ENCODE measurements around the gene POU2AF3.
"Not testable (repeated sequence)": the region's sequence is repeated elsewhere in the genome, so short reads cannot be mapped to it uniquely, and the experiment has no call there.

The POU2AF3 gene

DNA sequence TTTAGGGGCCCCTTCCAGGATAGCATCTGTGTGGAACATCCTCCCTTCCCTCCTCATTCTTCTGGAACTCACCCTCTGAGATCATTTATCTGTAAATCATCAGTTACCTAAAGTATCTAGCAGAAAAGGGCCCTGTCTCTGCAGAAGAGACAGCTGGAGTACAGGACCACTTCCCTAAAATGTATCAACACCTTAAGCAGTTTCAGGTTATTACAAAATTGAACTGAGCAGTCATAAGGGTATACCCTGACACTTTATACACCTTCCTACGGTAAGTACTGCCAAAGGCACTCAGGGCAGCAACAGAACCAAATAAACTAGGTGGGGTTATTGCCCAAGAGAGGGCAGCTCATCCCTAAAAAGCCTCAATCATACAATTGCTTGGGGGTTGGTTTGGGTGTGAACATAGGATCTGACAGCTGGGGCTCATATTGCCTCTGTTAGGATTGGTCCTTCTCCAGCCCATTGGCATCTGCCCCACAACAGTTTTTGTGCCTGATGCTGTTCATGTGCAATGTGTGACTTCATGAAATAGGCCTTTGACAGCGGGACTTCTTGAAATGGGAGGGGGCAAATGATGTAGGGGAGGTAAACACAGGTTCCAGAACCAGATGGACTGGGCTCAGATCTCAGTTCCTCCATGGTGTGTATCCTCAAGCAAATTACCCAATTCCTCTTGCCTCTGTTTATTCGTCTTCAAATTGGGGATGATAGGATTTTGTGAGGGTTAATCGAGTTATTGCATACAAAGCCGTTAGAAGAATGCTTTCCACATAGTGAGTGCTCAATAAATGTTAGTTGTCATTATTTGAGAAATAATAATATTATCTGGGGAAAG lies 2.9 kb downstream of the POU2AF3 start:
- DNase-seq (ENCODE audit: low read depth): no peak

- no peak for DNase-seq (ENCODE audit: low read depth)
Measured at GRCh38 chr11:111301842-111302118, 3.4 kb downstream of the POU2AF3 start.

DNA sequence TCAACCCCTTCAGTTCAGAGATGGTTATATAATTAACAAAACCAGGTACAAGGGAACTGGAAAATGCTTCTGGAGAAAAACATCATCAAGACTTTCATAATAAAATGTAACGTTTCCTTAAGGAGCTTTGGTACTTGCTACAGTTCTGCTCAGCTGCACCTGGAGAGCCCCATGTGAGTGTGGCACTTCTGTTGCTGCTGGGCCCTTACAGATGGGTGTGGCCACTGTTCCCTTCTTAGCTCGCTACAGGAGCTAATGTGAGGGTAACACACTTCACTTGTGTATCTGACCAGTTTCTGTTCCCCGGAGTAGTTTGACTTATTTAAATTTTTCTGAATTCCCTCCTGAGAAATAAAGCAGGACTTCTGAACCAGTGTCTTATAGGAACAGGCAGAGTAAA lies 4.0 kb downstream of the POU2AF3 start:
- DNase-seq (ENCODE audit: low read depth): no peak

DNA sequence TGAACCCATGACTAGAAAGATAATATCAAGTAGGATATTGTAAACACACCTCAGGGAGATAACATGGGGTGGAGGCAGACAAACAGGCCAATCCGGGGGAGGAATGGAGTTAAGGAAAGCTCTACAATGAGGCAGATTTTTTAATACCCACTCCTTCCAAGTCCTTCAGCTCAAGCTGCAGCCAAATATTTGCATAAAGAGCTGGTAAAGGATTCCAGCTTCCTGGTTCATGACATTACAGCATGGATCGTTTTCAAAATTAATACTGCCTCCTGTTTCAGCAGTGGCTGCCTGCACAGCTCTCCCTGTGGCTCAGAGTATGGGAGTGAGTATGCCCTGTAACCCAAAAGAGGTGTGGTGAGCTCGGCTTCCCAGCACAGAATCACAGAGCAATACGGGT lies 5.1 kb downstream of the POU2AF3 start:
- DNase-seq (ENCODE audit: low read depth): no peak

DNA sequence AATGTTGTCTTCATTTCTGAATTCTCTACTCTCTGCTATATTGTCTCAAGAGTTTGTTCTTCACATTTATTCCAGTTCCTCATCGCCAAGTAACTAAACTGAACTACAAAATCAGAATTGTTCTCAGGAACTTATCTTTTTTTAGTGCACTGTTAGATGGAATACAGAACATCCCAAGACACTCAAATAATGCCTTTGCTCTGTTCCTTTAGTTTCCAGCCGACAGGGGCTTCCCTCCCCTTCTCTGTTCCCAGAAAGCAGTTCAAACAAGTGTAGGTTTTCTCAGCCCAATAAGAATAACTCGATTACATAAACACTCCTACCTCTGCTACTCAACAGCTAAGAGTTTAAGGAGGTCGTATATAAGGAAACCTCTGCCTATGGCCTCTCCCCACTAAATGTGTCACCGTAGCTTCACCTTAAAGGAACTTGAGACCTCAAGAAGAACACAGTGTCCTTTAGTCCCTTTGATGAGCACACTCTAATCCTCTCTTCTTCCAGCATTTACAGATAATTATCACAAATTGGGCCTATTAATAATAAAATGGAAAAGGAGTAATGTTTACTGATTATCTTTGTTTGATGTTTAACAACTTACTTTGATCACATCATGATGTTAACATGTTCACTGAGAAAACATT lies 6.9 kb downstream of the POU2AF3 start:
- no peak for DNase-seq (ENCODE audit: low read depth)

GRCh38 chr11:111305876-111306275 lies 7.5 kb downstream of the POU2AF3 start:
- DNase-seq (ENCODE audit: low read depth): no peak

DNA sequence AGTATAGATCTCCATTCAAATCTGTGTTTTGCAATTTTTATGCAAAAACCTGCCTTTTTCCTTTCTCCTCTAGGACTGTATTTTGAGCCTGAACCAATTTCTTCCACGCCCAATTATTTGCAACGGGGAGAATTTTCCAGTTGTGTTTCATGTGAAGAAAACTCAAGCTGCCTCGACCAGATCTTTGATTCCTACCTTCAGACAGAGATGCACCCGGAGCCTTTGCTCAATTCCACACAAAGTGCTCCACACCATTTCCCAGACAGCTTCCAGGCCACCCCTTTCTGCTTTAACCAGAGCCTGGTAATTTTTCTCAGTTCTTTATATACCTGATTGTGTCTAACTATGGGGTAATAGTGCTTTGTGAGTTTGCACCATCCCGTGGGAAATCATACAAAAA lies 8.0 kb downstream of the POU2AF3 start:
- DNase-seq (ENCODE audit: low read depth): no peak

DNA sequence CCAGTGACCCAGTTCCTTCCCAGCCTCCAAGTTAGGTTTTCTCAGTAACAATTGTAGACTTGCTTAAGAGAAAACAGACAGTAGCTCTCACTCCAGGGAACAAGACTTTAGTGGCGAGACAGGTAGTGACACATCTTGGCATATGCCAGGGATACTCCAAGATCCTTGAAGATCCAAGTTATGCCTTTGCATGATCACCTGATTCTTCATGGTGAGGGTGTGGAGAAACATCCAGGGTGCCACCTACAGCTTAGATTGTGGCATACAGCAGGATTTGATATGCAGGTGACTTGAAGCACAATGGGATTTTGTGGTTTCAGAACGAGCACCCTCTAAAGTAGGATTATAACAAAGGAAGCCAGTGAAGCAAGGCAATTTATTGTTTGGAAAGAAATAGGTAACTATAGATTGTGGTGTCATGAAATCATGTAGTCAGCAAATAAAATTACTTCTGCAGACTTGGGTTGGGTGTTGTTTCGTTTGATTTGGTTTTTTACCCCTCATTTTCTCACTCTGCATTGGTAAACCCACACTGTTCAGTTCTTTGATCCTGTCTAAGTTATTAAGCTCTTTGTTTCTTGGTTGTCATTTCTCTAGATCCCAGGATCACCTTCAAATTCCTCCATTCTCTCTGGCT lies 9.2 kb downstream of the POU2AF3 start:
- no peak for DNase-seq (ENCODE audit: low read depth)

GRCh38 chr11:111308140-111308539 lies 9.8 kb downstream of the POU2AF3 start:
- no peak for DNase-seq (ENCODE audit: low read depth)

GRCh38 chr11:111309215-111309915 lies 11.0 kb downstream of the POU2AF3 start:
- no peak for DNase-seq (ENCODE audit: low read depth)

DNA sequence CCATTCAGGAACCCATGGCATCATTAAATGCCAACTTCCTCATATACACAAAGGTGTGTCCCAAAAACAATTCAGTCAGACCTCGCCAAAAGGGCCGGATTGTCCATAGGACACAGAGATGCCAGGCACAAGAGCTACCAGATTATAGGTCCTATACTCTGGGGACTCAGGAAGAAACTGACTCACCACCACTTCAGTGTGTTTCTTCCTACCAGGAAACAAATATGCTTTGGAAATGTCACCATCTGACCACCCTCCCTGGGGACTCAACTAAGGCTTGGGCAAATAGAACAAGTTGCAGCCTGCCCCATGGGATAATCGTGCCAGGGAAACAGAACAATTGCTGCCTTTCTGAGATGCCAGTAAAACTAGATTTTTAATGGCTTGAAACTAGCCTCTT lies 11.7 kb downstream of the POU2AF3 start:
- DNase-seq (ENCODE audit: low read depth): no peak

DNA sequence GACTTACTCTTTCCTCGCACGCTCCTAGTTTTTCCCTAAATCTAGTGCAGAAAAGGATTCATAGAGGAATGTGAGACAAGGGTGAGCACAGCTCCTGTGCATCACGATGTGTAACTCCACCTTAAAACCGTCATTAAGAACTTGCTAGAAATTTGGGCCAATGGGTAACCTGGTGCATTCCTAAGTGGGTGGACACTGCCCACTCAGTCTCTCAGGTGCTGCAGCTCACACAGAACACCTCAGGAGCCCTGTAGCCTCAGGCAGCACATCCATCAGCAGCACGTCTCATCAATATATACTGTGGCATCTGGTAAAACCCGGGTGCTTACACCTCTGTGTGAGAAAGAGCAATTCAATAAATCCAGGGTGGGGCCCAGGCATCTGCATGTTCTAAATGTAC lies 12.4 kb downstream of the POU2AF3 start:
- no peak for DNase-seq (ENCODE audit: low read depth)

- DNase-seq (ENCODE audit: low read depth): no peak
Measured at GRCh38 chr11:111312076-111312475, 13.7 kb downstream of the POU2AF3 start.

DNA sequence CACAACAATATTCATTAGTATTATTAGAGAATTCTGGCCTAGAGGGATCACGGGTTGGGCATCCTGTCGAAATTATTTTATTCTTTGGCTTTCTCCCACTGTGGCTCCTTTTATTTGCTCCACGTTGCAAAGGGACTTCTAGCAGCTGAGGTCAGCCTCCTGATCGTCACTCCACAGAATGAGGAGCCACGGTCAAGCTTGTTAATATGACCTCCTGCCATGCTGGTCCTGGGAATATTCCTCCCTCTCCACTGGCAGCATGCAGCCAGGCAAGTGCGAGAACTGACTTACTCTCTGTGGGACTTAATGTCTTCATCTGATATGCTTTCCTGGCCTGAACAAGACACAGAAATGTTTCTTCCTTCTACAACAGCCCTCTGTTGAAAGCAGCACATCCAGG lies 20.9 kb downstream of the POU2AF3 start:
- no peak for DNase-seq (ENCODE audit: low read depth)

DNA sequence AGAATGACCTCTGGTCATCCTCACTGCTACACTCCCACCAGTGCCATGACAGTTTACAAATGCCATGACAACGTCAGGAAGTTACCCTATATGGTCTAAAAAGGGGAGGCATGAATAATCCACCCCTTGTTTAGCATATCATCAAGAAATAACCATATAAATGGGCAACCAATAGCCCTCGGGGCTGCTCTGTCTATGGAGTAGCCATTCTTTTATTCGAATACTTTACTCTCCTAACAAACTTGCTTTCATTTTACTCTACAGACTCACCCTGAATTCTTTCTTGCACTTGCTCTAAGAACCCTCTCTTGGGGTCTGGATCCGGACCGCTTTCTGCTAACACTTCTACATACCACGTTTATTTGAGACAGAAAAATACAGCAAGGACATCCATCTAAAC lies 21.9 kb downstream of the POU2AF3 start:
- not testable (repeated sequence) for DNase-seq (ENCODE audit: low read depth)

- no peak for DNase-seq (ENCODE audit: low read depth)
Measured at GRCh38 chr11:111320728-111321568, 22.6 kb downstream of the POU2AF3 start.

- no peak for DNase-seq (ENCODE audit: low read depth)
Measured at GRCh38 chr11:111322534-111322933, 24.2 kb downstream of the POU2AF3 start.

GRCh38 chr11:111324277-111324720 lies 26.0 kb downstream of the POU2AF3 start:
- no peak for DNase-seq (ENCODE audit: low read depth)

- no peak for DNase-seq (ENCODE audit: low read depth)
Measured at GRCh38 chr11:111325259-111325658, 26.9 kb downstream of the POU2AF3 start.

DNA sequence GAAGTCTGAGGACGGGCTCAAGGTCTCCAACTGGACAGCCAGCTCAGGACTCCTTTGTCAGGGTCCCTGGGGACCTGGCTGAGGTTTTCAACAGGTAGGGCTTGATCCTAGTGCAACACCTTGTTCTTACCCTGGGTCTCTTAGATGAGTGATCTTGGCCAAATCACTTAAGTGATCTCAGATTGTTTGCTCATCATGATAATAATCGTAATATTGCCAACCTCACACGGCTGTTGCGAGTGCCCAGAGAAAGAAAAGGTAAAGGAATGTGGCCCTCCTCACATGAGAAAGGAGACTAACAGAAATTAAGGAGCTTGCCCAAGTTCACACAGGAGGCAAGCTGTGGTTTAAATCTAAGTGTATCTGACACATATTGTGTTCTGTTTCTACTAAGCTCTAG lies 28.5 kb downstream of the POU2AF3 start:
- no peak for DNase-seq (ENCODE audit: low read depth)

DNA sequence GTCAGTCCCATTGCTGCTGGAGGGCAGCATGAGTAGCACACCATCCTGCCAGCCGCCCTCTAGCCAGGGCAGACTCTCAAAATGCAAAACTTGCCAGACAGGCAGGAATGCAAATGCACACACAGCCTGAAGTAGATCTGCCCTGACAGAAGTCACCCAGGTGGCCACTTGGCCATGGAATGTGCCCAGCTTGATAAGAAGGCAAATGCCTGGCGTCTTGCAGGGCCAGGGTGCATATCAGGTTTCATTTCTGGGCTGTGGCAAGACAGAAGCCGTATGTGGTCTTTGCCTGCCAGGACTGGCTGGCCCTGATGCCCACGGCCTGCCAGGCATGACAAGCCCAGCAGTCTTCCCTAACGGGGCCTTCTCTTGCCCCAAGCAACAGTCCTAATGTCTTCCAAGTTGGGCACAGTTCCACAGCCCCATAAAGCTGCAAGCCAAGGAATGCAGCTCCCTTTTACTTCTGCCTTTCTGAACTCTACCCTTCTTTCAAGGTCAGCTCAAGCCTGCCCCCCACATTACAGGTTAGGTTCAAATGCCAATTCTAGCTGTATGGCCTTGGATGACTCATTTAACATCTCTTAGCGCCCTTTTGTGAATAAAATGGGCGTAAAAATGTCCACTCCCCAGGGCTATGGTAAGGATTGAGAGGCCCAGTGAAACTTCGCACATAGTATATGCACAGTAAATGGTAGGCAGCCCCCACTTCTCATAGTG lies 29.7 kb downstream of the POU2AF3 start:
- no peak for DNase-seq (ENCODE audit: low read depth)
